ENCODE data around the gene CHKA. TPM values are rescaled to one million over a fixed set of nuclear protein-coding genes. Genes with fewer than 3 reads are reported as not detected.

The CHKA gene
- total RNA-seq, 3 donors from 2014 or later, result 44.1 to 74.4 (median 58.5) TPM

DNA sequence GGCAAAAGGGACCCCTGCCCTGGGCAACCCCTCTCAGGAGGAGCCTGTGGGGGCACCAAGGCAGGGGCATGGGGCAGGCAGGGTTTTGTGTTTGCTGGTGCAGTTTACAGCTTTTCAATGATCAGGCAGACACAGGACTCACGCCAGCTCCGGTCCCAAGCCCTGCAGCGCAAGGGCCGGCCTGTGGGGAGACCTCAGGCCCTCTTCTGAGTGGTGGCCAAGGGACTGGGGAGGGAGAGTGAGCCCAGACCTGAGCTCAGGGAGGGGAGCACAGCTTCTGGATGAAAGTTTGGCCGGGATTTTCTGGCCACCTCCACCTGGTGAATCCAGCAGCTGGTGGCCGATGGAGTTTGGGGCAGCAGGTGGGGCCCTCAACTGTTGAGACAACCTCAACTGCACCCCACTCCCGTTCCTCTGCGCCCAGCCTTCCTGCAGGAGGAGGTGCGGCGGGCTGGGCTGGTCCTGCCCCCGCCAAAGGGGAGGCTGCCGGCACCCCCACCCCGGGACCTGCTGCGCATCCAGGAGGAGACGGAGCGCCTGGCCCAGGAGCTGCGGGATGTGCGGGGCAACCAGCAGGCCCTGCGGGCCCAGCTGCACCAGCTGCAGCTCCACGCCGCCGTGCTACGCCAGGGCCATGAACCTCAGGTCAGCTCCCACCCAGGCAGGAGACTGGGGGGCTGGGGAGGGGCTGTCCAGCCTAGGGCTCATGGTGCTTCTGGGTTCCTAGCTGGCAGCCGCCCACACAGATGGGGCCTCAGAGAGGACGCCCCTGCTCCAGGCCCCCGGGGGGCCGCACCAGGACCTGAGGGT, 78.8 kb downstream of the CHKA start:
- ATAC-seq, result no peak
- no peak overlapping the region for H3K4me3 ChIP-seq
- H3K4me1 ChIP-seq (ENCODE audit: low read depth), result peaks cover 15% of the 10 kb centered on the region
- H3K36me3 ChIP-seq (ENCODE audit: low read depth), result peaks cover 5% of the 10 kb centered on the region
- peak in 1 of 3 donors; percentile 54 for DNase-seq
- intact Hi-C loops (cut with DNase I, micrococcal nuclease), result no loop called here
- TF ChIP-seq CTCF (IDR thresholded peaks at IDR 0.05), result no peak
- H3K9me3 ChIP-seq, result no peaks in the 10 kb centered on the region

DNA sequence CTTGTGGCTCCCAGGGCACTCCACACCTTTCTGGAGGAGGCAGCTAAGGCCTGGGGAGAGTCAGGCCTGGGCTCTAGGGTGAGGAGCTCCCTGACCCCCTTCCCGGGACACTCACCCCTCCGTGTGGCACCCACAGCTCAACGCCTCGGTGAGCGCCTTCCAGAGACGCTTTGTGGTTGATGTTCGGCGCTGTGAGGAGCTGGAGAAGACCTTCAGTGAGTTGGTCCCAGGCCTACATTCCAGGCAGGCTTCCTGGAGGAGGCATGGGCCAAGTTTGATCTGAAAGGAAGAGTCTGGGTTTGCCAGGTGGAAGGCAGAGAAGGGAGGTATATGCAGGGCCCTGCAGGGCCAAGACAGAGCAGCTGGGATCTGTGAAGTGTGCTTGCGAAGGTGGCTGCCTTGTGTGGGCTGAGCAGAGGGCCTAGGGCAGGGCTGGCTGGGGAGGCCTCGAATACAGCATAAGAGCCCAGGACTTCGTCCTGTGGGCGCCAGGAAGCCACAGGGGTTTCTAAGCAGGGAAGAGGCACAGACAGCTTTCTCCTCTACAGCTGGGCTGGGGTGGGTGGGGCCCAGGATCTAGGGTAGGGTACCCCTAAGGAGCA, 79.5 kb downstream of the CHKA start:
- H3K4me3 ChIP-seq, result no peak overlapping the region
- intact Hi-C loops (cut with DNase I, micrococcal nuclease), result no loop called here
- H3K36me3 ChIP-seq (ENCODE audit: low read depth), result peaks cover 5% of the 10 kb centered on the region
- H3K4me1 ChIP-seq (ENCODE audit: low read depth), result peaks cover 15% of the 10 kb centered on the region
- ATAC-seq (no peak), DNase-seq (peak in 1 of 3 donors; percentile 39)
- H3K9me3 ChIP-seq, result no peaks in the 10 kb centered on the region
- TF ChIP-seq CTCF (IDR thresholded peaks at IDR 0.05), result no peak

DNA sequence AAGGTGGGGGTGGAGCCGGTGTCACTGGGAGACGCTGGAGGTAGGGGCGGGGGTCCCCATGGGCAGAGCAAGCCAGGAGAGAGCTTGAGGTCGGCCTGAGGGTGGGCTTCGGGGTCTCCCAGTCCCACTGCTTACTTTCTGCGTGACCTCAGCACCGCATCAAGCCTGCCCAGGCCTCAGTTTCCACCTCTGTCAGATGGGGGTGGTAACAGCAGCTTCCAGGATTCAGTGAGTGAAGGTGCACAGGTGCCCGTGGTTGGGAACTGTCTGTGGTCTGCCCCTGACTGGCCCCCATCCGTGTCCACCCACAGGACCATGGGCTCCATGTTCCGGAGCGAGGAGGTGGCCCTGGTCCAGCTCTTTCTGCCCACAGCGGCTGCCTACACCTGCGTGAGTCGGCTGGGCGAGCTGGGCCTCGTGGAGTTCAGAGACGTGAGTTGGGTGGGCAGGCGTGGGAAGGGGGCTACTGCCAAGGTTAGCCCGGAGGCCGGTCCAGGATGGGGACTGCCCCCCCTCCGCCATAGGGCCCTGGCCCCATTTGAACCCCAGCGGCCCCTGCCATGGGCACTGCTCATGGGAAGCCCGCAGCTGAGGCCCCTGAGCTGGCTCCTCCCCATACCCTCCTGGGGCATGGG, 80.1 kb downstream of the CHKA start:
- Histone ChIP-seq H3K36me3 (ENCODE audit: low read depth) (peaks cover 5% of the 10 kb centered on the region), H3K4me3 (no peak overlapping the region), H3K9me3 (no peaks in the 10 kb centered on the region), H3K4me1 (ENCODE audit: low read depth) (peaks cover 17% of the 10 kb centered on the region)
- DNase-seq (peak in 1 of 3 donors; percentile 64), ATAC-seq (no peak)
- intact Hi-C loops (cut with DNase I, micrococcal nuclease), result no loop called here
- no peak for TF ChIP-seq CTCF (IDR thresholded peaks at IDR 0.05)

DNA sequence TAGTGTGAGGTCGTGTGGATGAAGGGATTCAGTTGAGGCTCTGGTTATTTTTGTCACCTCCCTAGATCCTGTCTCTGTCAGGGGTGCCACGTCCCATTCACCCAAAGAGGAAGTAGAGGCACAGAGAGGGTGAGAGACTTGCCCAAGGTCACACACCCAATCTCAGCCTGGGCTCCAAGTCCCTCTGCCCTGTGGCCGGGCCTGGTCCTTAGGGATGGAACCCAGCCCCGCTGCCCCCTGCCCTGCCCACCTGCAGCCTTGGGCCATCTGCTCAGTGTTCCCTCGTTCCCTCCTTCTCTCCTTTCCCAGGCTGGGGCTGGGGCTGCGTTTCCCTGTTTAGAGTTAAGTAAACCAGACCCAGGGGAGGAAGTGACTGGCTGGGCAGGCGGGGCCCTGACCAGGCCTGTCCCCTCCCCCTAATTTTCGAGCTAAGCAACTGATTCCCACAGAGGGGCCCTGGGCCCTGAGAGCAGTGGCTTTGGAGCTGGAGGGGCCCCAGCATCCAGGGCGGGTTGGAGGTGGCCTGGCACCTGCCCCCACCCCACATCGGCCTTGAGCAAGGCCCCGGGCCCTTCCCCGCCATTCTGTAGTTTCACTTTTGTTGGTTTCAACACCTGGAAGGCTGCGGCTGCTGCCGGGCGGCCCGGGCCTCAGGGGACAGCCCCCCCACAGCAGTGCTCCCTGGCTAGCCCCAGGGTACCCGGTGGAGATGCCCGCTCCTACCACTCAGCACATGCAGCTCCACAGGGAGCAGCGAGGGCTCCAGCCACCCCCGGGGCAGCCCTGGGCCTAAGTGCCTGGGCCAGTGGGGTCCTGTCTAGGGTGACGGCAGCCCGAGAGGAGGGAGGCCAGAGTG, 80.9 kb downstream of the CHKA start:
- H3K9me3 ChIP-seq, result no peaks in the 10 kb centered on the region
- TF ChIP-seq CTCF (IDR thresholded peaks at IDR 0.05), result no peak
- ATAC-seq, result peak; percentile 61
- peaks cover 5% of the 10 kb centered on the region for H3K36me3 ChIP-seq (ENCODE audit: low read depth)
- intact Hi-C loops (cut with DNase I, micrococcal nuclease), result no loop called here
- DNase-seq, result peak; percentile 70 to 83 (median 78)
- peaks cover 19% of the 10 kb centered on the region for H3K4me1 ChIP-seq (ENCODE audit: low read depth)
- H3K4me3 ChIP-seq, result peak overlapping the region; percentile 24

GRCh38 chr11:68039526-68040086, 81.6 kb downstream of the CHKA start:
- ATAC-seq (peak; percentile 31), DNase-seq (peak in 2 of 3 donors; percentile 41 to 70)
- no peak for TF ChIP-seq CTCF (IDR thresholded peaks at IDR 0.05)
- peaks cover 19% of the 10 kb centered on the region for H3K4me1 ChIP-seq (ENCODE audit: low read depth)
- intact Hi-C loops (cut with DNase I, micrococcal nuclease), result no loop called here
- H3K36me3 ChIP-seq (ENCODE audit: low read depth), result peaks cover 5% of the 10 kb centered on the region
- no peaks in the 10 kb centered on the region for H3K9me3 ChIP-seq
- H3K4me3 ChIP-seq, result peak overlapping the region; percentile 73

All from mucosa of descending colon (tissue), 3 donors.